ENCODE measurements around the gene ELANE. TPM values are rescaled to one million over a fixed set of nuclear protein-coding genes. Genes with fewer than 3 reads are reported as not detected.

ELANE gene
- not detected for polyA plus RNA-seq (2013, experiment 1 of 2)
- not detected for polyA plus RNA-seq (2013, experiment 2 of 2)

- Histone ChIP-seq H3K27ac (ENCODE audit: low read depth, low read length, severe bottlenecking) (no peak within 1 kb of the TSS), H3K36me3 (ENCODE audit: control insufficient read depth, insufficient read depth, low read length) (no peaks in the 10 kb centered on the region), H3K4me3 (ENCODE audit: extremely low read depth, insufficient read depth, low read length, poor library complexity, severe bottlenecking) (no peak within 1 kb of the TSS), H3K4me1 (ENCODE audit: control insufficient read depth, insufficient read depth, low read length, poor library complexity, severe bottlenecking) (no peaks in the 10 kb centered on the region), H3K9me3 (ENCODE audit: control insufficient read depth, low read length) (no peaks in the 10 kb centered on the region)
- WGBS, 2 experiments (ENCODE audit: insufficient coverage in 2 of 2): 84 to 91% methylated on average over 35 to 45 of the region's 55 CpGs
Measured at GRCh38 chr19:852136-853013, at the start of gene ELANE. ELANE (plus strand) TSS chr19:852303; CDS start chr19:852329, 26 bp downstream.

GRCh38 chr19:802498-803098, 49.5 kb upstream of the ELANE start:
- Histone ChIP-seq H3K4me1 (ENCODE audit: control insufficient read depth, insufficient read depth, low read length, poor library complexity, severe bottlenecking) (peaks cover 30% of the 10 kb centered on the region), H3K4me3 (ENCODE audit: extremely low read depth, insufficient read depth, low read length, poor library complexity, severe bottlenecking) (no peak overlapping the region), H3K36me3 (ENCODE audit: control insufficient read depth, insufficient read depth, low read length) (peaks cover 96% of the 10 kb centered on the region)

DNA sequence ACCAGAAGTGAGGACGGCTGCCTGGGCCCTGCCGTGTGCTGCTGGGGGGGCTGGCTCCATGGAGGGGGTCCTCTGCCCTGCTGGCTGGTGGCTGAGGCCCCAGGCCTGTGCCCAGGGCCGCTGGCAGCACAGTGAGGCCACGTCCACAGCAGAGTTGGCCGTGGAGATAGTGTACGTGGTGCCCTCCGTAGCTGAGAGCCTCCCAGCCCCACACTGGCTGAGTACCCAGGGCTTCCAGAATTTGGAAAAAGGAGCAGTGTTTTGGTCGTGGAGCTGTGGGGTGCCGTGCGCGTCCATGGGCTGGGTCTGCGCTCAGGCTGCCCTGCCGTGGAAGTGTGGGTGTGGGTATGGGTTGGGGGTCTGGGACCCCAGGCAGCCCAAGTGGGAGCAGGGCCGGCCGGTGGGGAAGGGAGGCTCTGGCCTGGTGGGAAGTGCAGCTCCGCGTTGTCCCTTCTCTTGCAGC, 49.0 kb upstream of the ELANE start:
- H3K4me1 ChIP-seq (ENCODE audit: control insufficient read depth, insufficient read depth, low read length, poor library complexity, severe bottlenecking): peaks cover 30% of the 10 kb centered on the region
- no peaks in the 10 kb centered on the region for H3K9me3 ChIP-seq (ENCODE audit: control insufficient read depth, low read length)
- WGBS, 2 experiments (ENCODE audit: insufficient coverage in 2 of 2): 95 to 97% methylated on average over 10 to 17 of the region's 17 CpGs
- H3K36me3 ChIP-seq (ENCODE audit: control insufficient read depth, insufficient read depth, low read length): peaks cover 99% of the 10 kb centered on the region
- H3K27ac ChIP-seq (ENCODE audit: low read depth, low read length, severe bottlenecking): peak overlapping the region; percentile 74
- H3K4me3 ChIP-seq (ENCODE audit: extremely low read depth, insufficient read depth, low read length, poor library complexity, severe bottlenecking): no peak overlapping the region

More at GRCh38 chr19:802498-803098, 49.5 kb upstream of the ELANE start:
- 91 to 97% methylated on average over 17 to 25 of the region's 28 CpGs for WGBS, 2 experiments (ENCODE audit: insufficient coverage in 2 of 2)
- Histone ChIP-seq H3K9me3 (ENCODE audit: control insufficient read depth, low read length) (no peaks in the 10 kb centered on the region), H3K27ac (ENCODE audit: low read depth, low read length, severe bottlenecking) (peak overlapping the region; percentile 74)

DNA sequence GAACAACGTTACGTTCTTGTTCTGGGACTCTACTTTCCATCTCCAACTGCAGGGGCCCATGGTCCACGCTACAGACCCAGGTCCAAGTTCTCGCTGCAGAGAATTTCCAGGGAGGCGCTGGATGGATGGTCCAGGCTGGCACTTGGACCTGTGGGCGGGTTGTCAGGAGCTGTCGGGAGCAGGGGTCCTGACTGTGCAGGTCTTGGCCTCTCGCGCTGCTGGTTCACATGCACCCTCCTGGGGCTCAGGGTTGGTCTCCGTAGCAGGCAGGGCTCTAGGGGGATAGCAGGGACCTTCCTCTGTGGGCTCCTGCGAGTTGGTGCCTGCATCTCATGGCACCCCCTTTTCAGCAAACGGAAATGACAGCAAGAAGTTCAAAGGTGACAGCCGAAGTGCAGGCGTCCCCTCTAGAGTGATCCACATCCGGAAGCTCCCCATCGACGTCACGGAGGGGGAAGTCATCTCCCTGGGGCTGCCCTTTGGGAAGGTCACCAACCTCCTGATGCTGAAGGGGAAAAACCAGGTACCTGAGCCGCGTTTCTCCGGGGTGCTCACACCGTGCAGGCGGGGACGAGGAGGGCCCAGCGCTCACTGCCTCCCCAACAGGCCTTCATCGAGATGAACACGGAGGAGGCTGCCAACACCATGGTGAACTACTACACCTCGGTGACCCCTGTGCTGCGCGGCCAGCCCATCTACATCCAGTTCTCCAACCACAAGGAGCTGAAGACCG, 48.3 kb upstream of the ELANE start:
- peaks cover 30% of the 10 kb centered on the region for H3K4me1 ChIP-seq (ENCODE audit: control insufficient read depth, insufficient read depth, low read length, poor library complexity, severe bottlenecking)
- H3K36me3 ChIP-seq (ENCODE audit: control insufficient read depth, insufficient read depth, low read length): peaks cover 99% of the 10 kb centered on the region
- 97 to 98% methylated on average over 30 to 31 of the region's 31 CpGs for WGBS, 2 experiments (ENCODE audit: insufficient coverage in 2 of 2)
- H3K27ac ChIP-seq (ENCODE audit: low read depth, low read length, severe bottlenecking): no peak overlapping the region
- no peak overlapping the region for H3K4me3 ChIP-seq (ENCODE audit: extremely low read depth, insufficient read depth, low read length, poor library complexity, severe bottlenecking)
- H3K9me3 ChIP-seq (ENCODE audit: control insufficient read depth, low read length): no peaks in the 10 kb centered on the region

DNA sequence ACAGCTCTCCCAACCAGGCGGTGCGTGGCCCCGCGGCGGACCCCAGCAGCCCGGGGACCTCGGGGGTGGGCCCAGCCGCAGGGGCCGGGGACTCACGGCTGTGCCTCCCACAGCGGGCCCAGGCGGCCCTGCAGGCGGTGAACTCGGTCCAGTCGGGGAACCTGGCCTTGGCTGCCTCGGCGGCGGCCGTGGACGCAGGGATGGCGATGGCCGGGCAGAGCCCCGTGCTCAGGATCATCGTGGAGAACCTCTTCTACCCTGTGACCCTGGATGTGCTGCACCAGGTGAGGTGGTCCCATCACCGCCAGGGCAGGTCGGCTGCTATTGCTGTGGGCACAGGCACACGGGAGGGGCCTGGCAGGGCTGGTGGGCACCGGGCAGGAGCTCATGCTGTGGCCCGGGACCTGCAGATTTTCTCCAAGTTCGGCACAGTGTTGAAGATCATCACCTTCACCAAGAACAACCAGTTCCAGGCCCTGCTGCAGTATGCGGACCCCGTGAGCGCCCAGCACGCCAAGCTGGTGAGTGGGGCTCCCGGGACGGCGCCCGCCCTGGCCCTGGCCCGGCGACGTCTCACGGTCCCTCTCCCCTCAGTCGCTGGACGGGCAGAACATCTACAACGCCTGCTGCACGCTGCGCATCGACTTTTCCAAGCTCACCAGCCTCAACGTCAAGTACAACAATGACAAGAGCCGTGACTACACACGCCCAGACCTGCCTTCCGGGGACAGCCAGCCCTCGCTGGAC, 47.5 kb upstream of the ELANE start:
- Histone ChIP-seq H3K4me3 (ENCODE audit: extremely low read depth, insufficient read depth, low read length, poor library complexity, severe bottlenecking) (no peak overlapping the region), H3K36me3 (ENCODE audit: control insufficient read depth, insufficient read depth, low read length) (peaks cover 99% of the 10 kb centered on the region), H3K4me1 (ENCODE audit: control insufficient read depth, insufficient read depth, low read length, poor library complexity, severe bottlenecking) (peaks cover 28% of the 10 kb centered on the region), H3K9me3 (ENCODE audit: control insufficient read depth, low read length) (no peaks in the 10 kb centered on the region), H3K27ac (ENCODE audit: low read depth, low read length, severe bottlenecking) (peak overlapping the region; percentile 29)
- WGBS, 2 experiments (ENCODE audit: insufficient coverage in 2 of 2): 97 to 98% methylated on average over 38 to 53 of the region's 53 CpGs

- 97% methylated on average over 31 to 33 of the region's 33 CpGs for WGBS, 2 experiments (ENCODE audit: insufficient coverage in 2 of 2)
- H3K9me3 ChIP-seq (ENCODE audit: control insufficient read depth, low read length): no peaks in the 10 kb centered on the region
- peaks cover 23% of the 10 kb centered on the region for H3K4me1 ChIP-seq (ENCODE audit: control insufficient read depth, insufficient read depth, low read length, poor library complexity, severe bottlenecking)
- no peak overlapping the region for H3K4me3 ChIP-seq (ENCODE audit: extremely low read depth, insufficient read depth, low read length, poor library complexity, severe bottlenecking)
- H3K36me3 ChIP-seq (ENCODE audit: control insufficient read depth, insufficient read depth, low read length): peaks cover 99% of the 10 kb centered on the region
- no peak overlapping the region for H3K27ac ChIP-seq (ENCODE audit: low read depth, low read length, severe bottlenecking)
Measured at GRCh38 chr19:805166-805551, 46.9 kb upstream of the ELANE start.

DNA sequence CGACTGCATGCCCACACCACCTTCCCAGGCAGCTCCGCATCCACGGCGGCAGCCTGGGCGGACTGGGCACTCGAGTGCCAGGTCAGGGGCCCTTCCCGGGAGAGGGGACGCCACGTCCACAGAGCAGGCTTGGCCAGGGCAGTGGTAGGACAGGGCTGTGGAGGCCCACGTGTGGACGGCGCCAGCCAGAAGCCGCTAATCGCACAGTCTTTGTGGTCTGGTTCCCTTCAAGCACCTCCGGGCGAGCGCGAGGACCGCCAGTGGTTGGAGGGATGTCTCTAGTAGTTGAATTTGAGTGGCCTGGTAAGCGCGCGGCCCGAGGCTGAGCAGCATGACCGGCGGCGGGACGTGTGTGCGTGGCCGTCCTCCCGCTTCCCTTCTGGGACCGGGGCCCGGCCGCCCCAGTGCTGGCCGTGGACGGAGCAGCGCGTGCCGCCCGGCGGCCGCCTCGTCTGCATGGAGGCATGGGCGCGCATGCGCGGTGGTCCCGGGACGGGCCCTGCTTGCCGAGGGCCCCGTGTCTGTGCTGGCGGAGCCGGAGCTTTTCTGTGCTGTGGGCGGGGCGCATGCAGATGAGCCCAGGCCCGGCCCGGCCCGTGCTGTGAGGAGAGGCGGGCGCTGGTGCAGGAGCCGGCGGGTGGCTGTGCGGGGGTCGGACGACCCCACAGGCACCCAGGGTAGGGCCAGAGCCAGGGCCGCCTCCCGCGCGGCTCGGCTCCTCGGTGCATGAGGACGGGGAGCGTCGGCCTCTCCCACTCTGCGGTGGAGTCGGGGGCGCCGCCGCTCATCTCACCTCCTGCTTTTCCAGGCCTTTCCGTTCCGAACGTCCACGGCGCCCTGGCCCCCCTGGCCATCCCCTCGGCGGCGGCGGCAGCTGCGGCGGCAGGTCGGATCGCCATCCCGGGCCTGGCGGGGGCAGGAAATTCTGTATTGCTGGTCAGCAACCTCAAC, 46.2 kb upstream of the ELANE start:
- 94 to 95% methylated on average over 86 to 93 of the region's 93 CpGs for WGBS, 2 experiments (ENCODE audit: insufficient coverage in 2 of 2)
- H3K4me3 ChIP-seq (ENCODE audit: extremely low read depth, insufficient read depth, low read length, poor library complexity, severe bottlenecking): no peak overlapping the region
- no peaks in the 10 kb centered on the region for H3K9me3 ChIP-seq (ENCODE audit: control insufficient read depth, low read length)
- H3K27ac ChIP-seq (ENCODE audit: low read depth, low read length, severe bottlenecking): no peak overlapping the region
- peaks cover 16% of the 10 kb centered on the region for H3K4me1 ChIP-seq (ENCODE audit: control insufficient read depth, insufficient read depth, low read length, poor library complexity, severe bottlenecking)
- H3K36me3 ChIP-seq (ENCODE audit: control insufficient read depth, insufficient read depth, low read length): peaks cover 100% of the 10 kb centered on the region

GRCh38 chr19:806815-807421, 45.2 kb upstream of the ELANE start:
- Histone ChIP-seq H3K36me3 (ENCODE audit: control insufficient read depth, insufficient read depth, low read length) (peaks cover 100% of the 10 kb centered on the region), H3K4me1 (ENCODE audit: control insufficient read depth, insufficient read depth, low read length, poor library complexity, severe bottlenecking) (peaks cover 5% of the 10 kb centered on the region), H3K9me3 (ENCODE audit: control insufficient read depth, low read length) (no peaks in the 10 kb centered on the region), H3K4me3 (ENCODE audit: extremely low read depth, insufficient read depth, low read length, poor library complexity, severe bottlenecking) (no peak overlapping the region), H3K27ac (ENCODE audit: low read depth, low read length, severe bottlenecking) (peak overlapping the region; percentile 36)
- 92 to 96% methylated on average over 34 of the region's 34 CpGs for WGBS, 2 experiments (ENCODE audit: insufficient coverage in 2 of 2)

All from mesodermal cell (in vitro differentiated cells).